Medulla oblongata (tissue), 1 donor: ENCODE data around the gene GUK1.
"Not testable (repeated sequence)": the region's sequence is repeated elsewhere in the genome, so short reads cannot be mapped to it uniquely, and the experiment has no call there.

ENCODE experiments used
- DNase-seq: peaks from one replicate; pipeline ENCODE4 v3.0.0-alpha.2; 2015; ENCODE audit errors: extremely low spot score

GUK1 gene

GRCh38 chr1:228176461-228177182, 36.5 kb downstream of the GUK1 start:
- no peak for DNase-seq

GRCh38 chr1:228177183-228177475, 37.0 kb downstream of the GUK1 start:
- no peak for DNase-seq

- no peak for DNase-seq
These were observed 37.9 kb downstream of the GUK1 start for GRCh38 chr1:228177721-228178710.

- no peak for DNase-seq
These were observed 38.9 kb downstream of the GUK1 start for GRCh38 chr1:228178737-228179684.

- no peak for DNase-seq
These were observed 40.3 kb downstream of the GUK1 start for GRCh38 chr1:228180271-228180958.

- DNase-seq, result no peak
These were observed 41.0 kb downstream of the GUK1 start for GRCh38 chr1:228180959-228181644.

- no peak for DNase-seq
These were observed 41.6 kb downstream of the GUK1 start for GRCh38 chr1:228181645-228182034.

GRCh38 chr1:228182296-228183030, 42.4 kb downstream of the GUK1 start:
- no peak for DNase-seq

- no peak for DNase-seq
These were observed 44.1 kb downstream of the GUK1 start for GRCh38 chr1:228184152-228184551.

- DNase-seq, result no peak
These were observed 45.5 kb downstream of the GUK1 start for GRCh38 chr1:228185641-228185965.

GRCh38 chr1:228188249-228188648, 48.2 kb downstream of the GUK1 start:
- DNase-seq, result not testable (repeated sequence)

GRCh38 chr1:228190182-228190581, 50.1 kb downstream of the GUK1 start:
- no peak for DNase-seq

- no peak for DNase-seq
These were observed 50.7 kb downstream of the GUK1 start for GRCh38 chr1:228190778-228191177.

GRCh38 chr1:228194436-228194835, 54.4 kb downstream of the GUK1 start:
- no peak for DNase-seq

GRCh38 chr1:228194921-228195812, 55.1 kb downstream of the GUK1 start:
- no peak for DNase-seq

- no peak for DNase-seq
These were observed 57.6 kb downstream of the GUK1 start for GRCh38 chr1:228197555-228198147.
